Right forelimb (tissue), 1 donor: ENCODE data around the gene CTNNA1.
A peak's percentile ranks its signal among the peaks of the same experiment; 100 is the strongest.

ENCODE experiments used
- DNase-seq: peaks from one replicate; pipeline ENCODE4 v3.0.0-alpha.2; 2018

Gene CTNNA1

GRCh38 chr5:138974227-138975063 lies 221.2 kb downstream of the CTNNA1 start:
- DNase-seq, result peak; percentile 45

DNA sequence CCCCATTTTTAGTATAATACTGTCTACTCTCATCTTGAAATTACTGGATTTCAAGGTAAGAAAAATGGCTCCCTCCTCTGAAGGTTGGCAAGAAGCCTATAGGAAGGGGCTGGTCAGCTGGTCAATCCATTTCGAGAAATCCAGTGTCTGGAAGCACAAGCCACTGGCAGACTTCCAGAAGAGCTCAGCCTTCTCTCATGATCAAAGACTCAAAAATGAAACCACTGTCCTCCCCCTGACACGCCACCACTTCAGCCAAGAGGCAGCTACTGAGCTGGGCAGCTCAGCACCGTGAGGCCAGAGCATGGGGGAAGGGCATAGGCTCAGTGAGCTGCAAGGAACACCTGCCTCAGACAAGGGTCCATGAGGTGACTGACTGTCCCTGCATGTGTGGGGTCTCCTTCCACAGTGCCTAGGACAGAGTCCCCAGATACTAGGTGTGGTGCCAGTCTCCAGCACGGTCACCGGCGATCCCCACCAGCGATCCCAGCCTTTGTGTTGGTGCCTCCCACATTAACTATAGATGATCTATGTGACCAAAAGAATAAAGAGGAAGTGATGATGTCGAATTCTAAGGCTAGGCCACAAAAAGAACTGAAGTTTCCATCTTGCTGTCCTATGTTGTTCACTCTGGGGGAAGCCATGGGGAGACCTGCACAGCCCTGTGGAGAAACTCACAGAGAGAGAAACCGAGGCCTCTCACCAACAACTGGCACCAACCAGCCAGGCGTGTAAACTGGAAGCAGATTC lies 222.0 kb downstream of the CTNNA1 start:
- DNase-seq, result peak; percentile 52

GRCh38 chr5:138978080-138978479 lies 224.9 kb downstream of the CTNNA1 start:
- DNase-seq, result no peak

GRCh38 chr5:138978581-138978980 lies 225.4 kb downstream of the CTNNA1 start:
- DNase-seq, result no peak

GRCh38 chr5:138979684-138980280 lies 226.6 kb downstream of the CTNNA1 start:
- DNase-seq, result no peak

DNA sequence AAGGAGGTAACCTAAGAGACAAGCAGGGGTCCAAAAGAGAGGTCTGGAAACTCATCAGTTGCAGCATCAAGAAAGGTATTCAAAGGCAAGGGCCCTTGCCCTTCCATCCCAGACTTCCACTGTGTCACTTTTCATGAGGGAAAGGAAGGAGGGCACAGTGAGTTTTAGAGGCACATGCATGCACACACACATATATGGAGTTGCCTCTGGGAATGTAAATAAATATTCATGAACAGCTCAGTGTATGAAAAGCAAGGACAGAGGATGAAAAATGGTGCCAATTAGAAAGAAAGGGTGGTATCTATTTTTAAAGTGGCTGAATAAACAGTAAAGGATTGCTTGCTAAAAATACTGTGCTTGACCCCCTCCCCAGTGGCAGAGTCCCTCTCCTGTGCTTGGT lies 227.2 kb downstream of the CTNNA1 start:
- no peak for DNase-seq

GRCh38 chr5:138981131-138981530 lies 227.9 kb downstream of the CTNNA1 start:
- no peak for DNase-seq

GRCh38 chr5:138981586-138981985 lies 228.4 kb downstream of the CTNNA1 start:
- no peak for DNase-seq

- no peak for DNase-seq
These were observed 230.8 kb downstream of the CTNNA1 start for GRCh38 chr5:138983984-138984383.
